ENCODE measurements around the gene OR13C9. TPM values are rescaled to one million over a fixed set of nuclear protein-coding genes. Genes with fewer than 3 reads are reported as not detected.

Gene OR13C9
- not detected in 2 replicates for total RNA-seq

GRCh38 chr9:104618104-104618503 is at the start of gene OR13C9:
TSS of gene OR13C9 (minus strand) at chr9:104618204. CDS start at chr9:104618204, 0 bp downstream.

GRCh38 chr9:104605527-104605926 is 12.5 kb downstream of the OR13C9 start, which contains the start of gene OR13C2:
TSS of gene OR13C2 (minus strand) at chr9:104605627. CDS start at chr9:104605627, 0 bp downstream.

GRCh38 chr9:104599313-104599712 is 18.7 kb downstream of the OR13C9 start, which contains the start of gene OR13C5:
TSS of gene OR13C5 (minus strand) at chr9:104599413. CDS start at chr9:104599413, 0 bp downstream.

GRCh38 chr9:104568868-104569267 is 49.1 kb downstream of the OR13C9 start, which contains the start of gene OR13C8:
TSS of gene OR13C8 (plus strand) at chr9:104569168. CDS start at chr9:104569168, 0 bp downstream.

Other genes with a start within 250 kb of the OR13C9 start
- not detected in 2 replicates for gene OR13F1, start 113.9 kb downstream of the OR13C9 start, total RNA-seq
- gene OR13C4, start 91.0 kb downstream of the OR13C9 start, total RNA-seq, result not detected in 2 replicates
- not detected in 2 replicates for gene OR13C3, start 81.3 kb downstream of the OR13C9 start, total RNA-seq
- not detected in 2 replicates for gene OR13C8, start 49.0 kb downstream of the OR13C9 start, total RNA-seq
- not detected in 2 replicates for gene OR13C5, start 18.8 kb downstream of the OR13C9 start, total RNA-seq
- gene OR13C2, start 12.6 kb downstream of the OR13C9 start, total RNA-seq, result not detected in 2 replicates
- gene OR13D1, start 76.3 kb upstream of the OR13C9 start, total RNA-seq, result not detected in 2 replicates
- gene NIPSNAP3A, start 129.5 kb upstream of the OR13C9 start, total RNA-seq, result 22.9 and 34.0 TPM in 2 replicates
- 0.09 and 2.1 TPM in 2 replicates for gene NIPSNAP3B, start 145.9 kb upstream of the OR13C9 start, total RNA-seq